CD4-positive, CD25-positive, alpha-beta regulatory T cell (primary cell): ENCODE measurements around the gene CHST1. TPM values are rescaled to one million over a fixed set of nuclear protein-coding genes. Genes with fewer than 3 reads are reported as not detected.
A peak's percentile ranks its signal among the peaks of the same experiment; 100 is the strongest.

Experiments
- ATAC-seq, 2 donors: fragments of 150-1000 bp; cut with Tn5 transposase; one replicate each; pipeline ENCODE4 v1.10.0; 2021; ENCODE audit warnings: low read depth in 2 of 2, moderate number of reproducible peaks in 2 of 2, moderate library complexity in 1 of 2
- DNase-seq, 3 donors: peaks; one replicate each; pipeline versions ENCODE4 v3.0.0 to v3.0.0-alpha.2; 2012 to 2022; ENCODE audit warnings: mixed read lengths in 1 of 3
- H3K27ac ChIP-seq: one replicate; pipeline ENCODE4 v1.7.0; 2013; ENCODE audit warnings: mild to moderate bottlenecking, low read length; ENCODE audit not compliant: insufficient read depth, poor library complexity, severe bottlenecking
- H3K27me3 ChIP-seq: one replicate; pipeline ENCODE4 v1.7.0; 2013; ENCODE audit warnings: low read length; ENCODE audit not compliant: control insufficient read depth, insufficient read depth
- H3K36me3 ChIP-seq: one replicate; pipeline ENCODE4 v1.7.0; 2013; ENCODE audit warnings: mild to moderate bottlenecking, low read length, moderate library complexity; ENCODE audit not compliant: control insufficient read depth, insufficient read depth
- H3K4me1 ChIP-seq: 2 replicates; pipeline ENCODE4 v1.7.0; 2013; ENCODE audit warnings: mild to moderate bottlenecking, low read length; ENCODE audit not compliant: insufficient read depth, control insufficient read depth, poor library complexity, severe bottlenecking
- H3K4me3 ChIP-seq: one replicate; pipeline ENCODE4 v1.7.0; 2013; ENCODE audit warnings: low read depth, mild to moderate bottlenecking, low read length, moderate library complexity
- H3K9me3 ChIP-seq, 2 experiments: 1 replicate in 1 of 2; 2 replicates in 1 of 2; pipeline ENCODE4 v1.7.0; 2013; ENCODE audit warnings: low read length in 2 of 2, mild to moderate bottlenecking in 1 of 2, moderate library complexity in 1 of 2; ENCODE audit not compliant: control insufficient read depth in 2 of 2
- H3K27ac Mint-ChIP-seq, 3 donors: one replicate each; pipeline ENCODE4 v1.8.0; 2020 to 2022; ENCODE audit warnings: mild to moderate bottlenecking in 3 of 3, mixed read lengths in 3 of 3, moderate library complexity in 2 of 3
- H3K27me3 Mint-ChIP-seq: one replicate; pipeline ENCODE4 v1.8.0; 2022; ENCODE audit warnings: mild to moderate bottlenecking, mixed read lengths
- H3K36me3 Mint-ChIP-seq: one replicate; pipeline ENCODE4 v1.8.0; 2020; ENCODE audit warnings: mixed read lengths
- H3K4me1 Mint-ChIP-seq, 4 donors: one replicate each; pipeline ENCODE4 v1.8.0; 2020 to 2022; ENCODE audit warnings: mixed read lengths in 4 of 4, mild to moderate bottlenecking in 1 of 4
- H3K4me3 Mint-ChIP-seq, 4 donors: one replicate each; pipeline ENCODE4 v1.8.0; 2020 to 2022; ENCODE audit warnings: mild to moderate bottlenecking in 4 of 4, mixed read lengths in 4 of 4, moderate library complexity in 3 of 4
- H3K9me3 Mint-ChIP-seq, 7 donors: one replicate each; pipeline ENCODE4 v1.8.0; 2020 to 2022; ENCODE audit warnings: mixed read lengths in 7 of 7, mild to moderate bottlenecking in 3 of 7, moderate library complexity in 2 of 7
- polyA plus RNA-seq, 4 donors: library from polyadenylated mRNA; unstranded; fragments of 300-500 nt; fragmentation: Illumina TruSeq; gene quantifications; one replicate each; pipeline ENCODE4 v1.2.3, GENCODE V29; 2021
- total RNA-seq: library from RNA; stranded (reverse); gene quantifications from one replicate; pipeline ENCODE4 v1.2.3, GENCODE V29; 2022

The CHST1 gene, protein sequence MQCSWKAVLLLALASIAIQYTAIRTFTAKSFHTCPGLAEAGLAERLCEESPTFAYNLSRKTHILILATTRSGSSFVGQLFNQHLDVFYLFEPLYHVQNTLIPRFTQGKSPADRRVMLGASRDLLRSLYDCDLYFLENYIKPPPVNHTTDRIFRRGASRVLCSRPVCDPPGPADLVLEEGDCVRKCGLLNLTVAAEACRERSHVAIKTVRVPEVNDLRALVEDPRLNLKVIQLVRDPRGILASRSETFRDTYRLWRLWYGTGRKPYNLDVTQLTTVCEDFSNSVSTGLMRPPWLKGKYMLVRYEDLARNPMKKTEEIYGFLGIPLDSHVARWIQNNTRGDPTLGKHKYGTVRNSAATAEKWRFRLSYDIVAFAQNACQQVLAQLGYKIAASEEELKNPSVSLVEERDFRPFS
- total RNA-seq (0.47 TPM), polyA plus RNA-seq (under 1 TPM in 1 of 4 donors, not detected in 3; 0.10 TPM)

DNA sequence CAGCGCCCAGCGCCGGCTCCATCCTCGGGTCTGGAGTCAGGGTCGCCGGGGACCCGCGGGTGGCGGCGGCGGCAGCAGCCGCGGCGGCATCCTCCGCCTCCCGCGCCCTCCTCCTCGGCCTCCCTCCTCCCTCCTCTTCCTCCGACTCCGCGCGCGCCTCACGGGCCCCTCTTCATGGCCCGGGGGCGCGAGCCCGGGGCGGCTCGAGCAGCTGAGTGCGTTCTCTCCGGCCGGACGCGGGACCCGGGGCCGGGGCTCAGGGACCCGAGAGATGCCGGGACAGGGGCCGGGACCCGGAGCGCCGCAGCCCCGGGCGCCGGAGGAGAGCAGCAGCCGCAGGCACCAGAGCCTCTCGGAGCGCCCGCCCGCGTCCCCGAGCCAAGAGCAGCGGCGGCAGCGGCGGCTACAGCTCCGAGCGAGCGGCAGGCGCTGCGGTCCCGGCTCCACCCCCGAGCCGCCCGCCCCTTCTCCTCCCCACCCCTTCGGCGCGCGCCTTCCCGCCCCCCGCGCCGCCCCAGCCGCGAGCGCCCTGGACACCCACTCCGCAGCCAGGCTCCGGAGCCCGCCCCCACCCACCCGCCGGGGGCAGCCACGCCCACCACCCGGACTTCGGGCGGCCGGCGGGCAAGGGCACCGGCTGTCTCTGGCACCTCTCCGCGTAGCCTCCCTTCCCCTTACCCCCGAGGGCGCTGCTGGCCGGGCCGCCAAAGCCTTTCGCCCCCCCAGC lies at the start of gene CHST1:
TSS of gene CHST1 (minus strand) at position 417 of the 727 bp plus-strand sequence. CDS start 14,699 bp downstream, outside the sequence.
- H3K36me3 ChIP-seq: no peaks in the 10 kb centered on the region
- no peak within 1 kb of the TSS for H3K27ac Mint-ChIP-seq
- no peak for ATAC-seq
- peak within 1 kb of the TSS in 3 of 4 donors; percentile 62 to 85 (median 73) for H3K4me3 Mint-ChIP-seq
- peaks cover 0 to 13% (median 5%) of the 10 kb centered on the region in 4 donors for H3K4me1 Mint-ChIP-seq
- no peak within 1 kb of the TSS for H3K4me3 ChIP-seq
- DNase-seq: no peak
- H3K9me3 ChIP-seq: no peaks in the 10 kb centered on the region
- peaks cover 16% of the 10 kb centered on the region for H3K4me1 ChIP-seq
- H3K27me3 ChIP-seq: no peaks in the 10 kb centered on the region
- H3K9me3 Mint-ChIP-seq: no peaks in the 10 kb centered on the region
- peaks cover 66% of the 10 kb centered on the region for H3K27me3 Mint-ChIP-seq
- H3K27ac ChIP-seq: no peak within 1 kb of the TSS
- H3K36me3 Mint-ChIP-seq: no peaks in the 10 kb centered on the region

DNA sequence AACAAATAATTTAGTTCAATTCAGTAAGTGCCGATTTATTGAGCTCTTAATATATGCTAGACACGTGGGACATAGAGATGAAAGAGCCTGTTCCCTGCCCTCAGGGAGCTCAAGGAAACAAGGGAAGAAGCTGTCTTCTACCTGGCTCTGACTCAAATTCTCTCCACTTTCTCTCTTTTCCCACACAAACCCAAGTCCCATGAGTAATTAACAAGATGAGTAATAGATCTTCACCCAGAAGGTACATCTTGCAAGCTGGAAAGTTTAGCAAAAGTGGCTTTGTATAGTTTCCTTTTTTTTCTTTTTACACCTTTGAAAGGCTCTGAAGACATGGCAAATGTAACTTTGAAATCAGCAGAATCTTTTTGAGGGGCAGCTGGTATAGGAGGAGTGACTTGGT lies 48.2 kb upstream of the CHST1 start:
- peaks cover 27% of the 10 kb centered on the region for H3K27me3 Mint-ChIP-seq
- no peak overlapping the region for H3K27ac Mint-ChIP-seq
- Histone ChIP-seq H3K4me3 (no peak overlapping the region), H3K4me1 (no peaks in the 10 kb centered on the region), H3K36me3 (no peaks in the 10 kb centered on the region), H3K9me3 (no peaks in the 10 kb centered on the region), H3K27ac (no peak overlapping the region), H3K27me3 (peaks cover 11% of the 10 kb centered on the region)
- no peak overlapping the region for H3K4me3 Mint-ChIP-seq
- ATAC-seq (no peak), DNase-seq (no peak)
- H3K36me3 Mint-ChIP-seq: no peaks in the 10 kb centered on the region
- H3K9me3 Mint-ChIP-seq: peaks cover 0 to 2% (median 0%) of the 10 kb centered on the region in 7 donors
- no peaks in the 10 kb centered on the region for H3K4me1 Mint-ChIP-seq

DNA sequence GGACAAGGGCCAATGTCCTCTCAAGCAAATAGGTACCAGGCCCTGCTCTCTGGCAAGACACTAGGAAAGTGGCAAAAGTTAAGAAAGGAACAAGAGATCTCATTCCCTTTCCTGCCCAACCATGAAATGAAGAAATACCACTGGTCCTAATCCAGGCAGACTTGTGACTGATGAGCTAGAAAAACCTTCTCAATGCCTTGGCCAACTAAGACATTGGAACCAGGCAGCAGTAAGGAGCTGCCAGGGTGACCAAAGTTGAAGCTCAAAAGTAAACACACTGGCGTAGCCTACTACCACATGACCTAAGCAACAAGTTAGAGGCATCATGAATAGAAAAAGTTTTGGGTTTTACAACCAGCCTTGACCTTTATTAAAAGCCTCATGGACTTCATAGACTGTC lies 45.1 kb upstream of the CHST1 start:
- no peak for ATAC-seq
- Histone ChIP-seq H3K27me3 (peaks cover 25% of the 10 kb centered on the region), H3K27ac (no peak overlapping the region), H3K4me3 (no peak overlapping the region), H3K9me3 (no peaks in the 10 kb centered on the region), H3K36me3 (no peaks in the 10 kb centered on the region), H3K4me1 (no peaks in the 10 kb centered on the region)
- H3K36me3 Mint-ChIP-seq: no peaks in the 10 kb centered on the region
- H3K4me1 Mint-ChIP-seq: no peaks in the 10 kb centered on the region
- H3K4me3 Mint-ChIP-seq: no peak overlapping the region
- peaks cover 0 to 6% (median 0%) of the 10 kb centered on the region in 7 donors for H3K9me3 Mint-ChIP-seq
- H3K27me3 Mint-ChIP-seq: peaks cover 41% of the 10 kb centered on the region
- no peak overlapping the region for H3K27ac Mint-ChIP-seq
- DNase-seq: no peak

DNA sequence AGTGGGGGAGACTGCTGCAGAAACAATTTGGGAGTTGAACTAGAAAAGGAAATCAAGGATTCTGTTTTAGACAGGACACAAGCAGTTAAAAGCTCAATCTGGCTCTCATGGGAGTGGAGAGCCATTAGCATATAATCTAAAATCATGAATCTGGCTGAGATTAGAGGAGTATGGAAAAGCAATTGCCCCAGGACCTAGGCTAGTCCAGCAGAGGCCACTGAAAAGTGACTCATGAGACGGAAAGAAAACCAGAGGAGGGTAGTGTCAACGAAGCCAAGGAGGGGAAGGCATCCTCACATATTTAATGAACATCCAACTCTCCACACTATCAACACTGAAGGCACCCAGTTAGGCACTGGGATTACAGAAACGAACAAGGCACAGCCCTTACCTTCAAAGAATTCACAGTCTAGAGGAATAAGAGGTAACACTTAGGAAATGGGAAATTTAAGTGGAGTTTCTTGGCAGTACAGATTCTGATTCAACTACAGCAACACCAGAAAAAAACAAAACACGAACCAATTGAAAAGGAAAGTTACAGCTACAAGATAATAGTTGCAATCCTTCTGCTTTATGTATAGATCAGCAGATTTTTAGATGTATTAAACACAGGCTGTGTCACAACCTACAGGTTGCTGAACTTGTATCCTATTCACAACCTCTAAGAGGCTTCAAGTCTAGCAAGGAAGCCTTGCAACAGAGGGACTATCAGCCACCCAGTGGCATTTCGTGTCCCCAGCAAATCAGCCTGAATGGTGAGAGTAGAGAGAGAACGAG lies 43.7 kb upstream of the CHST1 start:
- H3K36me3 Mint-ChIP-seq: no peaks in the 10 kb centered on the region
- H3K27ac ChIP-seq: no peak overlapping the region
- H3K9me3 Mint-ChIP-seq: peaks cover 0 to 6% (median 0%) of the 10 kb centered on the region in 7 donors
- H3K4me3 ChIP-seq: no peak overlapping the region
- H3K9me3 ChIP-seq: no peaks in the 10 kb centered on the region
- ATAC-seq (no peak), DNase-seq (no peak)
- H3K4me1 Mint-ChIP-seq: no peaks in the 10 kb centered on the region
- no peaks in the 10 kb centered on the region for H3K36me3 ChIP-seq
- H3K4me3 Mint-ChIP-seq: no peak overlapping the region
- no peaks in the 10 kb centered on the region for H3K4me1 ChIP-seq
- H3K27me3 ChIP-seq: peaks cover 23% of the 10 kb centered on the region
- no peak overlapping the region for H3K27ac Mint-ChIP-seq
- H3K27me3 Mint-ChIP-seq: peaks cover 48% of the 10 kb centered on the region

DNA sequence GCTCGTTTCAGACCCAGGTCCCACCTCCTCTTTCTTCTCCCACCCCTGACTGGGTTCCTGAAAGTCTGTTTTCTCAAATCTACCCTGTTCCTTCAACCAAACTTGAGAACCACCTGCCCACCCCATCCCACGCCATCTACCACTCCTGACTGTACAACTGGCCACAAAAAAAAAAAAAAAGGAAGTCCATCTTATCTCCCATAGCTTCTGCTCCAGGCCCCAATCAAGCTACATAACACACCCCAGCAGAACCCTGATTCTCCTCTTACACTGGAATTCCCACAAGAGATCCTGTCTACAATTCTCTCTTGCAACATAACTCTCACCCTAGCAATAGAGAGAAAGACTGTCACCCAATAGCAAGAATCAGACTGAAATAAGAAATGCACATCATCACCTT lies 39.2 kb upstream of the CHST1 start:
- ATAC-seq (no peak), DNase-seq (no peak)
- H3K4me1 ChIP-seq: no peaks in the 10 kb centered on the region
- Mint-ChIP-seq H3K4me1 (no peaks in the 10 kb centered on the region), H3K27ac (no peak overlapping the region), H3K36me3 (no peaks in the 10 kb centered on the region), H3K27me3 (peaks cover 28% of the 10 kb centered on the region), H3K4me3 (no peak overlapping the region), H3K9me3 (peaks cover 0 to 7% (median 0%) of the 10 kb centered on the region in 7 donors)
- H3K4me3 ChIP-seq: no peak overlapping the region
- H3K9me3 ChIP-seq: no peaks in the 10 kb centered on the region
- H3K36me3 ChIP-seq: no peaks in the 10 kb centered on the region
- peaks cover 22% of the 10 kb centered on the region for H3K27me3 ChIP-seq
- H3K27ac ChIP-seq: no peak overlapping the region

DNA sequence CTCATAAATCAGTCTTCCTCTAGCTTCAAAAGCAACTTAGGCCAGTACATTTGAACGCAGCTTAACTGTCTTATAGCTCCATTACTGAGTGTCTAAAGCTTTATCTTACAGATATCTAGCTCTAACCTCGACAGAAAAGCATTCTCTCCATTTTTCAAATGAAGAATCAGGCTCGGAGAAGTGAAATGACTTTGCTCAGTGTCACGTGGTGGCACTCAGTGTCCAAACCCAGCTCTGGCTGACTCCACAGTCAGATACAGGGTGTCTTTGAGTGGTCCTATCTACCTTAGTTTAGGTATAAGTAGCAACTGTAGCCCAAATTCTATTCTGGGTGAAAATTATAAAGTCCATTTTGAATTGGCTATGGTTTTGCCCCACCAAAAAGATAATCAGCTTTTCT lies 38.7 kb upstream of the CHST1 start:
- no peak overlapping the region for H3K27ac ChIP-seq
- H3K9me3 ChIP-seq: no peaks in the 10 kb centered on the region
- H3K27ac Mint-ChIP-seq: no peak overlapping the region
- no peak overlapping the region for H3K4me3 Mint-ChIP-seq
- DNase-seq: no peak
- no peak for ATAC-seq
- H3K4me1 Mint-ChIP-seq: no peaks in the 10 kb centered on the region
- peaks cover 0 to 7% (median 0%) of the 10 kb centered on the region in 7 donors for H3K9me3 Mint-ChIP-seq
- no peak overlapping the region for H3K4me3 ChIP-seq
- peaks cover 20% of the 10 kb centered on the region for H3K27me3 ChIP-seq
- peaks cover 26% of the 10 kb centered on the region for H3K27me3 Mint-ChIP-seq
- H3K36me3 Mint-ChIP-seq: no peaks in the 10 kb centered on the region
- no peaks in the 10 kb centered on the region for H3K4me1 ChIP-seq
- H3K36me3 ChIP-seq: no peaks in the 10 kb centered on the region

DNA sequence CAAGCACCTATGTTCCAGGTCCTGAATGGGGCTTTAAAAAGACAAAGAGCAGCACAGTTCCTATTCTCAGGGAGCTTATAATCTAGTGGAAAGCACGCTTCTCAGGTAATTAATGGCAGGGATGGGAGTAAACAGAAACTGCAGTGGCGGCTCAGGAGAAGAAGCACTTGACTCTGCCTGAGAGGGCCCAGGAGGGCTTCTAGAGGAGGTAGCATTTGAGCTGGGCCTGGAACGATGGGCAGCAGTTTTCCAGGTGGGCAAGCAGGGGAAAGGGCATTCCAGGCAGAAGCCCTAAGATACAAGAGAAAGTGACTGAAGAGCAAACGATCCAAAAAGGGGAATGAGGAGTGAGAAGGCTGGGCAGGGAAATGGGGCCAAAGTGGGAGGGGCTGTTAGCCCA lies 37.1 kb upstream of the CHST1 start:
- H3K4me3 ChIP-seq: no peak overlapping the region
- Mint-ChIP-seq H3K4me1 (peaks cover 0 to 2% (median 0%) of the 10 kb centered on the region in 4 donors), H3K27me3 (peaks cover 20% of the 10 kb centered on the region), H3K36me3 (no peaks in the 10 kb centered on the region), H3K27ac (no peak overlapping the region), H3K4me3 (no peak overlapping the region), H3K9me3 (peaks cover 0 to 1% (median 0%) of the 10 kb centered on the region in 7 donors)
- no peaks in the 10 kb centered on the region for H3K36me3 ChIP-seq
- H3K27me3 ChIP-seq: peaks cover 11% of the 10 kb centered on the region
- H3K4me1 ChIP-seq: no peaks in the 10 kb centered on the region
- H3K9me3 ChIP-seq: no peaks in the 10 kb centered on the region
- ATAC-seq (no peak), DNase-seq (no peak)
- no peak overlapping the region for H3K27ac ChIP-seq
